ENCODE results near the gene NNMT.

- TF ChIP-seq CTCF (IDR thresholded peaks at IDR 0.05; ENCODE audit: extremely low read depth in 1 of 2, insufficient read depth in 1 of 2, low read depth in 1 of 2, low read length in 2 of 2): no peak
- TF ChIP-seq FOS (IDR thresholded peaks at IDR 0.05; ENCODE audit: borderline replicate concordance, insufficient read depth, low read length): no peak
- TF ChIP-seq POLR2A (IDR thresholded peaks at IDR 0.05; ENCODE audit: low read depth, low read length): no peak
- TF ChIP-seq JUN (IDR thresholded peaks at IDR 0.05; ENCODE audit: borderline replicate concordance, insufficient read depth, insufficient read length, low read depth): no peak
- TF ChIP-seq POLR2AphosphoS5 (IDR thresholded peaks at IDR 0.05; ENCODE audit: insufficient read depth, low read depth, low read length): no peak
- no peak for TF ChIP-seq EZH2 (IDR thresholded peaks at IDR 0.05; ENCODE audit: borderline replicate concordance, low read depth, low read length, severe bottlenecking)
These were observed 23.6 kb downstream of the NNMT start for GRCh38 chr11:114319716-114320328.

Measured in endothelial cell of umbilical vein (primary cell).